OCI-LY1 (cell line): ENCODE measurements around the gene DDX21.

Experiments
- H2AFZ ChIP-seq: fragments of 200-600 bp; sonication (generic), shearing (Covaris generic); 2 replicates; pipeline ENCODE4 v1.6.0; 2014; ENCODE audit warnings: antibody characterized with exemption, mild to moderate bottlenecking, low read length
- H3F3A ChIP-seq: fragments of 200-600 bp; sonication (generic), shearing (Covaris generic); 2 replicates; pipeline ENCODE4 v1.6.0; 2014; ENCODE audit warnings: mild to moderate bottlenecking, antibody characterized with exemption, low read length, moderate library complexity; ENCODE audit not compliant: insufficient read depth
- H3K27ac ChIP-seq: fragments of 200-600 bp; sonication (generic); 2 replicates; pipeline ENCODE4 v1.5.1; 2014; ENCODE audit warnings: low read length, mixed run types, mild to moderate bottlenecking, low read depth; ENCODE audit not compliant: poor library complexity, severe bottlenecking
- H3K27me3 ChIP-seq: fragments of 200-600 bp; sonication (generic); 2 replicates; pipeline ENCODE4 v1.6.0; 2014; ENCODE audit warnings: antibody characterized with exemption, mild to moderate bottlenecking, low read length, moderate library complexity; ENCODE audit not compliant: insufficient read depth
- H3K36me3 ChIP-seq: fragments of 200-600 bp; sonication (generic); 2 replicates; pipeline ENCODE4 v1.6.1; 2014; ENCODE audit warnings: mild to moderate bottlenecking, antibody characterized with exemption, low read length, moderate library complexity, mixed read lengths; ENCODE audit not compliant: insufficient read depth
- H3K4me1 ChIP-seq: fragments of 200-600 bp; sonication (generic); 2 replicates; pipeline ENCODE4 v1.5.1; 2014; ENCODE audit warnings: mild to moderate bottlenecking, low read length, moderate library complexity; ENCODE audit not compliant: insufficient read depth, severe bottlenecking
- H3K4me2 ChIP-seq: fragments of 200-600 bp; sonication (generic), shearing (Covaris generic); 2 replicates; pipeline ENCODE4 v1.6.1; 2014; ENCODE audit warnings: low read length
- H3K4me3 ChIP-seq: fragments of 200-600 bp; sonication (generic); 2 replicates; pipeline ENCODE4 v1.5.1; 2014; ENCODE audit warnings: low read length, low read depth, mild to moderate bottlenecking, mixed read lengths; ENCODE audit not compliant: poor library complexity, severe bottlenecking
- H3K79me2 ChIP-seq: fragments of 200-600 bp; shearing (Covaris generic); 2 replicates; pipeline ENCODE4 v1.6.1; 2016; ENCODE audit warnings: mixed run types, low read length, mixed read lengths; ENCODE audit not compliant: insufficient read depth
- H3K9ac ChIP-seq: fragments of 200-600 bp; sonication (generic), shearing (Covaris generic); 2 replicates; pipeline ENCODE4 v1.6.1; 2014; ENCODE audit warnings: mild to moderate bottlenecking, low read length, mixed read lengths
- H3K9me2 ChIP-seq: fragments of 200-600 bp; sonication (generic), shearing (Covaris generic); 2 replicates; pipeline ENCODE4 v1.6.1; 2014; ENCODE audit warnings: low read depth, mild to moderate bottlenecking, low read length, mixed read lengths
- H3K9me3 ChIP-seq: fragments of 200-600 bp; shearing (Covaris generic); 2 replicates; pipeline ENCODE4 v1.6.1; 2014; ENCODE audit warnings: low read length, mixed read lengths
- H4K20me1 ChIP-seq: fragments of 200-600 bp; sonication (generic), shearing (Covaris generic); 2 replicates; pipeline ENCODE4 v1.6.0; 2016; ENCODE audit warnings: mild to moderate bottlenecking, low read length; ENCODE audit not compliant: insufficient read depth
- EZH2 ChIP-seq: fragments of 200-600 bp; sonication (generic), shearing (Covaris generic); IDR thresholded peaks from 2 replicates; pipeline ENCODE4 v1.8.0; 2017; ENCODE audit warnings: borderline replicate concordance, mixed run types, mild to moderate bottlenecking, antibody characterized with exemption, low read length, moderate library complexity, mixed read lengths
- TF ChIP-seq, protein P1 (sequence below): fragments of 200-600 bp; sonication (generic), shearing (Covaris generic); IDR thresholded peaks from 2 replicates; pipeline ENCODE4 v1.5.1; 2017; ENCODE audit warnings: mild to moderate bottlenecking, antibody characterized with exemption, low read length, moderate library complexity, mixed read lengths

Gene DDX21

DNA sequence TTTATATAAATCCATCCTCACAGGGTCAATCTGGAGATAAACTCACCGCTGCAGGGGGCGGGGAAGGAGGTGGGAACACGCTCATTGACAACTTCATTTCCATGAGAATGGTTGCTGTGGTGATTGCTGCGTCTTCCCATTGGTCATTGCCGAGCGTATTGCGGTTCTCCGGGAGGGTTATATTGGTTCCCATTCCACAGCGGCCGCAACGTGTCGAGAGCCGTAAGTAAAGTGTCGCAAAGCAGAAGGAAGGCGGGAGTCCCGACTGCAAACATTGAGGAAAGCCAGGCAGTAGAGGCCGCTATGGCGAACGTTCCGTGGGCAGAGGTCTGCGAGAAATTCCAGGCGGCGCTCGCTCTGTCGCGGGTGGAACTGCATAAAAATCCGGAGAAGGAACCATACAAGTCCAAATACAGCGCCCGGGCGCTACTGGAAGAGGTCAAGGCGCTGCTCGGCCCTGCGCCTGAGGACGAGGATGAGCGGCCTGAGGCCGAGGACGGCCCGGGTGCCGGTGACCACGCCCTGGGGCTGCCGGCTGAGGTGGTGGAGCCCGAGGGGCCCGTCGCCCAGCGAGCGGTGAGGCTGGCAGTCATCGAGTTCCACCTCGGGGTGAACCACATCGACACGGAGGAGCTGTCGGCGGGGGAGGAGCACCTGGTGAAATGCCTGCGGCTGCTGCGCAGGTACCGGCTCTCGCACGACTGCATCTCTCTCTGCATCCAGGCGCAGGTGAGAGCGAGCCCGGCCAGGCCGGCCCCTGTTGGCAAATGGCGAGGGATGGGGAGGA is 32.8 kb downstream of the DDX21 start, which contains the start of gene KIFBP:
Gene KIFBP, plus strand, starts transcription at position 274 of the 787 bp plus-strand sequence. Its CDS starts 30 bp downstream, at position 304.
- Histone ChIP-seq H3K79me2 (no peaks in the 10 kb centered on the region), H4K20me1 (no peaks in the 10 kb centered on the region), H2AFZ (no peak within 1 kb of the TSS)

GRCh38 chr10:68989317-68989990 is 33.5 kb downstream of the DDX21 start:
- no peaks in the 10 kb centered on the region for H3K27me3 ChIP-seq
- H3F3A ChIP-seq: no peaks in the 10 kb centered on the region
- TF ChIP-seq, protein P1, sequence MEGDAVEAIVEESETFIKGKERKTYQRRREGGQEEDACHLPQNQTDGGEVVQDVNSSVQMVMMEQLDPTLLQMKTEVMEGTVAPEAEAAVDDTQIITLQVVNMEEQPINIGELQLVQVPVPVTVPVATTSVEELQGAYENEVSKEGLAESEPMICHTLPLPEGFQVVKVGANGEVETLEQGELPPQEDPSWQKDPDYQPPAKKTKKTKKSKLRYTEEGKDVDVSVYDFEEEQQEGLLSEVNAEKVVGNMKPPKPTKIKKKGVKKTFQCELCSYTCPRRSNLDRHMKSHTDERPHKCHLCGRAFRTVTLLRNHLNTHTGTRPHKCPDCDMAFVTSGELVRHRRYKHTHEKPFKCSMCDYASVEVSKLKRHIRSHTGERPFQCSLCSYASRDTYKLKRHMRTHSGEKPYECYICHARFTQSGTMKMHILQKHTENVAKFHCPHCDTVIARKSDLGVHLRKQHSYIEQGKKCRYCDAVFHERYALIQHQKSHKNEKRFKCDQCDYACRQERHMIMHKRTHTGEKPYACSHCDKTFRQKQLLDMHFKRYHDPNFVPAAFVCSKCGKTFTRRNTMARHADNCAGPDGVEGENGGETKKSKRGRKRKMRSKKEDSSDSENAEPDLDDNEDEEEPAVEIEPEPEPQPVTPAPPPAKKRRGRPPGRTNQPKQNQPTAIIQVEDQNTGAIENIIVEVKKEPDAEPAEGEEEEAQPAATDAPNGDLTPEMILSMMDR: no peak
- no peak for TF ChIP-seq EZH2
- no peak overlapping the region for H2AFZ ChIP-seq
- peak overlapping the region; percentile 73 for H3K4me2 ChIP-seq
- peak overlapping the region; percentile 21 for H3K27ac ChIP-seq
- no peaks in the 10 kb centered on the region for H3K79me2 ChIP-seq
- no peaks in the 10 kb centered on the region for H3K9me3 ChIP-seq
- H3K9ac ChIP-seq: peak overlapping the region; percentile 62
- H3K4me3 ChIP-seq: peak overlapping the region; percentile 66
- H3K9me2 ChIP-seq: no peaks in the 10 kb centered on the region
- H3K4me1 ChIP-seq: peaks cover 37% of the 10 kb centered on the region
- H4K20me1 ChIP-seq: no peaks in the 10 kb centered on the region
- H3K36me3 ChIP-seq: peaks cover 13% of the 10 kb centered on the region

More for the DNA sequence above, 32.8 kb downstream of the DDX21 start, which contains the start of gene KIFBP:
- no peak for TF ChIP-seq EZH2
- TF ChIP-seq, protein P1: peak; percentile 46; the same call in 1 of the 2 replicates
- no peaks in the 10 kb centered on the region for H3K27me3 ChIP-seq
- H3K27ac ChIP-seq: peak within 1 kb of the TSS; percentile 21
- H3K9ac ChIP-seq: peak within 1 kb of the TSS; percentile 62
- no peaks in the 10 kb centered on the region for H3K9me2 ChIP-seq
- H3K4me1 ChIP-seq: peaks cover 37% of the 10 kb centered on the region
- H3K4me3 ChIP-seq: peak within 1 kb of the TSS; percentile 66
- peak within 1 kb of the TSS; percentile 73 for H3K4me2 ChIP-seq
- peaks cover under 1% of the 10 kb centered on the region; the same call in 1 of the 2 replicates for H3F3A ChIP-seq
- H3K36me3 ChIP-seq: peaks cover 20% of the 10 kb centered on the region
- H3K9me3 ChIP-seq: no peaks in the 10 kb centered on the region

DNA sequence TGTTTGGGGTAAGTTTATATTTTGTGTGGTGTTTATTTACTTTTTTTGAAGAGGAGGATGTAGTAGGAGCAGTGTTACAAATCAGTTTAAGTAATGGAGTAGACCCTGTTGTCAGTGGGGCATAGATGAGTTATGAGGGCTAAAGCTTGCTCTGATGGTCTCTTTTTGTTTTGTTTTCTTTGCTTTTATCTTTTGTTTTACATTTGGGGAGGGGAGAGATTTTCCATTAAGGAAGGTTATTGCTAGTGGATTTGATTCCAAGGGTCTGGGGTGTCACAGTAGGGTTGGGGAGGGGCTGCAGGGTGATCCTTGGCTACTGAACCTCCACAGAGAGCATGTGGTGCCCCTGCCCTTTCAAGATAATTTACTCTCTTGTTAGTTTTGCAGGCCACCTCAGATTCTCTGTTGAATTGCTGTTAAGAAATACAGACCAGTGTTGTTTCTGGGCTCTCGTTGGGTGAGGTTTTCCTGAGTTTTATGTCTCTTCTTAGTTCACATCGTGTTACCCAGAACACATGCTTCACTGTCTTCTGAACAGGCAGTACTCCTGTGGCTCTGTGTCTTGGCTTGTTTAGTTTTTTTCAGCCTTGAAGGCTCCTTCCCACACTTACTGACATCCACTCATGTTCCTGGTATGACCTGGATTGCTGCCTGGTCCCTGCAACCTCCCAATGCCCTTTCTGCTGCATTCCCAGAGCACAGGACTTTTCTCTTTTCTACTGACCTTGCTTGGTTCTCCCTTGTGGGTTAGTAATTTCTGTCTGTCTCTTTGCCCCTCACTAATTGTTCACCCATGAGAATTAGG is 36.9 kb downstream of the DDX21 start:
- Histone ChIP-seq H3K4me1 (peaks cover 36% of the 10 kb centered on the region), H2AFZ (no peak overlapping the region), H3K9me3 (no peaks in the 10 kb centered on the region), H3K27ac (no peak overlapping the region), H4K20me1 (no peaks in the 10 kb centered on the region), H3K9ac (no peak overlapping the region), H3K4me2 (no peak overlapping the region; the same call in 1 of the 2 replicates), H3K36me3 (no peaks in the 10 kb centered on the region), H3K27me3 (no peaks in the 10 kb centered on the region), H3F3A (no peaks in the 10 kb centered on the region), H3K9me2 (no peaks in the 10 kb centered on the region), H3K4me3 (no peak overlapping the region), H3K79me2 (no peaks in the 10 kb centered on the region)
- TF ChIP-seq EZH2: no peak
- TF ChIP-seq, protein P1: no peak
